ENCODE results near the gene STRADA.

STRADA gene, protein sequence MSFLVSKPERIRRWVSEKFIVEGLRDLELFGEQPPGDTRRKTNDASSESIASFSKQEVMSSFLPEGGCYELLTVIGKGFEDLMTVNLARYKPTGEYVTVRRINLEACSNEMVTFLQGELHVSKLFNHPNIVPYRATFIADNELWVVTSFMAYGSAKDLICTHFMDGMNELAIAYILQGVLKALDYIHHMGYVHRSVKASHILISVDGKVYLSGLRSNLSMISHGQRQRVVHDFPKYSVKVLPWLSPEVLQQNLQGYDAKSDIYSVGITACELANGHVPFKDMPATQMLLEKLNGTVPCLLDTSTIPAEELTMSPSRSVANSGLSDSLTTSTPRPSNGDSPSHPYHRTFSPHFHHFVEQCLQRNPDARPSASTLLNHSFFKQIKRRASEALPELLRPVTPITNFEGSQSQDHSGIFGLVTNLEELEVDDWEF

DNA sequence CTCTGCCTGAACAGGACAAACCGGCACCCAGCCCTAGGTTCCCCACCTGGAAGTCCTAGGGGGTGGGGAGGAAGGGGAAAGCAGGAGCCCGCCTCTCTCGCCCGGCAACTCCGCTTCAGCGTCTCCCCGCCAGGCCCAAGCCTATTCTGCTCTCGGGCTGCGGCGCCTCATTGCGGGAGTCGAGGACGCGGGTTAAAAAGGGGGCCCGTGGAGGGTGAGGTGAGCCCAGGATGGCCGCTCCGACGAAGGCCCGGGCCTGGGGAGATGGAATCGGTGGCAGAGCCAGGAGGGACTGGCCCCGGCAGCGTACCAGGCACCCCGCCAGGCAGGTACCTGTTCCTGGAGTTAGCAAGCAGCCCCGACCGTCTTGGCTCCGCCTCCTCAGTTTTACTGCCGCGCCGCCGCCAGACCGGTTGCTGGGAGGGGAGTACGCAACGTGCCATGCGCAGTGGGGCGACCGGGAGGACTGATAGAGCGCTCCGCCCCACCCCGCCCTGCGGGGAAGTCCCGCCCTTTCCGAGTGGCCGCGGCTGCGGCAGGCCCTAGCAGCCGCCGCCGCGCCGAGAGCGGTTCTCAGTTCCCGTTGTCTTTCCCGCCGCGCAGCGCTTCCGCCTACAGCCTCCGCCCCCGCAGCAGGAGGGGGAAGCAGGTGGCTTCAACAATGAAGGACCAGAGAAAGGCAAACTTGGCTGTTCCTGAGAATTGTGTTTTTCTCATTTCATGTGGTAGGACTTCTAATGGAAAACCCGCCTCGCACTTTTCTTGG lies at the start of gene STRADA:
STRADA (minus strand) TSS at position 392 of the 766 bp plus-strand sequence. CDS start 13,430 bp downstream, outside the sequence.
- DNase-seq (ENCODE audit: low read depth in 2 of 2), result peak; percentile 97 to 99

GRCh38 chr17:63790057-63790456 lies 48.5 kb upstream of the STRADA start:
- no peak for DNase-seq (ENCODE audit: low read depth in 2 of 2)

DNA sequence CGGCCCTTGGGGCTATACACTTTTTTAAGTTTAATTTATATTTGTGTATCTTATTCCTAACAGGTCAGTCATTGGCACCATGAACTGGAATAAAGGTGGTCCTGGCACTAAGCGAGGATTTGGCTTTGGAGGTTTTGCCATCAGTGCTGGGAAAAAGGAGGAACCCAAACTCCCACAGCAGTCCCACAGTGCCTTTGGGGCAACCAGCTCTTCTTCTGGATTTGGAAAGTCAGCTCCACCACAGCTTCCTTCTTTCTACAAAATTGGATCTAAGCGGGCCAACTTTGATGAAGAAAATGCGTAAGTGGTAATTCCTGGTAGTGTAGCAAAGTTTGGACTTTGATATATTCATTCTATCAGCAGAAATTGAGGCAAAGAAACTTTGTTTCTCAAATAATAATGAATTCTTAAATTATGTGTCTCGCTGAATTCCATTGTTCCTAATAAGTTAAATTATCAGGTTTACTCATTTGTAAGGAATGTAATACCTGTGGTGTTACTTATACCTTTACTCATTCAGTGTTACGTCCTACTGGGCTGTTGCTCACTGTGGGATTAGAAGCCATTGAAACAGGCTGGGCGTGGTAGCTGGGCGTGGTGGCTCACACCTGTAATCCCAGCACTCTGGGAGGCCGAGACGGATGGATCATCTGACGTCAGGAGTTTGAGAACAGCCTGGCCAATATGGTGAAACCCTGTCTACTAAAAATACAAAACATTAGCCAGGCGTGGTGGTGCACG lies 45.5 kb upstream of the STRADA start:
- no peak for DNase-seq (ENCODE audit: low read depth in 2 of 2)

- no peak for DNase-seq (ENCODE audit: low read depth in 2 of 2)
Measured at GRCh38 chr17:63786117-63786516, 44.5 kb upstream of the STRADA start.

- no peak for DNase-seq (ENCODE audit: low read depth in 2 of 2)
Measured at GRCh38 chr17:63785556-63785955, 44.0 kb upstream of the STRADA start.

DNA sequence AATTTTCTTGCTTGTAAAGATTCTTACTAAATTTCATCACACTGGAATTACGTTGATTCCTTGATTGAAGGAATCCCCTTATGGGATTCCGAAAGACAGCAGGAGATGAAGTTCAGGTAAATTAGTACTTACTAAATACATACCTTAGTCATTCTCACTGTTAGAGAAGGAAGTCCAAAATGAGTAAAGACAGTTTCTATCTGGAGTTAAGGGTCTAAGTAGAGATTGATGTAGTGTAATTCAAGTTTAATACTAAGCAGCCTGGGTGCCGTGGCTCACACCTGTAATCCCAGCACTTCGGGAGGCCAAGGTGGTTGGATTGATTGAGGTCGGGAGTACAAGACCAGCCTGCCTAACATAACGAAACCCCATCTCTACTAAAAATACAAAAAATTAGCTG lies 41.9 kb upstream of the STRADA start:
- no peak for DNase-seq (ENCODE audit: low read depth in 2 of 2)

DNA sequence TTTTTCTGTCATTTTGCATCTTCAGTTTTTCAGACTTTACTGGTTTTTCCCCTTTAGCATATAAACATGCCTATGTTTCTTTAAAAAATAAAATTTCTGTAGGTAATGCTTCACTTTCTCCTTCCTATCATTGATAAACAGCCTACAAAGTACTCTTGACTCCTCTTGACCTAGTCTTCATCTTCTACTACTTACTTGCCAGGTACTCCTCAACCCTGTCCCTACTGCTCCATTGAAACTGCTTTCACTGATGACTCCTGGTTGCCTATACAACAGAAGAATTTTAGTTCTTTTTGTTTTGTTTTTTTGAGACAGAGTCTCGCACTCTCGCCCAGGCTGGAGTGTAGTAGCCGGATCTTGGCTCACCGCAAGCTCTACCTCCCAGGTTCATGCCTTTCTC lies 39.3 kb upstream of the STRADA start:
- DNase-seq (ENCODE audit: low read depth in 2 of 2), result no peak

DNA sequence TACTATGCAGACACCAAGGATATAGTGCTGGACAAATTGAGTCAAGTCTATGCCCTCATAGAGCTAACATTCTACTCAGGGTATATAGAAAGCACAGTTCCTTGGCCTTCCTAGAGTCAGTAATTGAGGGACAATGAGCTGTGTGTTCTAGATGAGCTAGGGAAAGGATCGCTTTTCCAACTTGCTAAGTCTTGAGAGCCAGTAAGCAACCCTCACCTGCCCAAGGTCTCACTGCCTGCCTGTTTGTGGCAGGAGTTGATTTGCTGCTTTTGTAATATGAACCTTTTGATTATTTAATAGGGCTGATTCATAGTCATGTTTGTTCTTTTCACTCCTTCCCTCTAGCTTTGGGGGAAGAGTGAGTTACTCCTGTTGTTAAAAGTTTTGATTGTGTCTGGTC lies 38.9 kb upstream of the STRADA start:
- no peak for DNase-seq (ENCODE audit: low read depth in 2 of 2)

DNA sequence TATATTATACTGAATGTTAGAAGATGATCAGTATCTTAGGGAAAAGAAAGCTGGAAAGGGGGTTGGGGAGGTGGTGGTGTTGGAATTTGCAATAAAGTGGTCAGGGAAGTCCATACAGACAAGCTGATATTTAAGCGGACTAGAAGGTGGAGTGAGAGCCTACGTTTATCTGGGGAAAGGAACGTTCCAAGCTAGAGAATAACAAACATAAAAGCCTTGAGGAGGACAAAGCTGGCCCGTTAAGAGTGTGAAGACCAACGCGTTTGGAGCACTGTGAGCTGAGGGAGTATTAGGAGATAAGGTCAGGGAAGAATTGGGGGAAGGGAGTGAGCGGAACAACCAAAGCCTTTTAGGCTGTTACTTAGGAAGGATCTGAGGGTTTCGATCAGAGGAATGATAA lies 33.8 kb upstream of the STRADA start:
- DNase-seq (ENCODE audit: low read depth in 2 of 2), result no peak

DNA sequence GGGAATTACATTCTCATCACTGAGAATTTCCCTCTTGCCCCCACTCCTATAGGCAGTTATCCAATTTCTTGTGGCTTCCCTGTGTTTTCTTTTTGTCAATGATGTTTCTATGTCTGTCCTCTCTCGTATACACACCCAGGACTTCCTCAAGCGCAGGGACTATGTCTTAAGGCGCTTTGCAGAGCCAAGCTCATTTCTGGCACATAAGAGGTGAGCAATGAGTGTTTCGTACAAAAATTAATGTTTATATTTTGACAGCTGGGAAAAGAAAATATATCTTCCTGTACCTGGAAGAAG lies 33.3 kb upstream of the STRADA start:
- DNase-seq (ENCODE audit: low read depth in 2 of 2), result no peak

DNA sequence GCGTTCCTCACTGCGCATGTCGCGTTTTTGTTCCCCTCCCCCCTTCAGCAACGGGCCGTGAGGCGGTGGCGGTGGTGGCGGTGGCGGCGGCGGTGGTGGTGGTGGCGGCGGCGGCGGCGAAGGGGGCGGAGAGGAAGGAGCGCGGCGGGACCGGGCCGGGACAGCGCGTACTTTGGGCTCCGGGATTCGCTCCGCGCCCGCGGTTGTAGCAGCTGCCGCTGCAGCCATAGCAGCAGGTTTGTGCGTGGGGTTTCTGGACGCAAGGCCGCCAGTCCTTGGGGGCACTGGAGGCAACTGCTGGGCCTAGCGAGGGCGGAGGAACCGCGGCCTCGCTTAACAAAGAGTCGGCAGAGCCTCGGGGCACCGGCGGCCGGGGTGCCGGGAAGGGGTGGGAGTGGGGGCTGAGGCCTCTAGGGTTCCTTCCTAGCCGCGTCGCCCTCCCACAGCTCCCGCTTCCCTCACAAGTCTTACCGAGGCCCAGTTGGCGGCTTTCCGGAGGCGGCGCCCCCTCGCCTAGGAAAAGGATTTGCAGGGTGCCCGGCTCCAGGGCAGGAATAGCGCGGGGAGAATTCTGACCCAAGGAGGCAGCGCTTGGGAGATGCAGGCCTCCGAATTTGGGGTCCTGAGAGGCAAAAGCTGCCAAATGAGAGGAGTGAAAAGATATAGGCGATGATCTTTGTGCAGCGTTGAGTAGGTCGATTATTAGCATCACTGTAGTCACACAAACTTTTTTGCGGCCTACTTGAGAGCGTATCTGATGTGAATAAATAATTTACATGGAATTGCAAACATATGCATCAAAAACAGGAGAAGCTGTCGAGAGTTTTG lies 32.8 kb upstream of the STRADA start, which contains the start of gene DDX42:
DDX42 (plus strand) TSS at position 30 of the 828 bp plus-strand sequence. CDS start 12,880 bp downstream, outside the sequence.
- DNase-seq (ENCODE audit: low read depth in 2 of 2), result peak in 1 of 2 donors; percentile 84

GRCh38 chr17:63773272-63774140 lies 31.9 kb upstream of the STRADA start, which contains the start of gene CCDC47:
TSS of gene CCDC47 (minus strand) at chr17:63773597. CDS start at chr17:63766175, 7,422 bp downstream.
- peak; percentile 92 to 96 for DNase-seq (ENCODE audit: low read depth in 2 of 2)

GRCh38 chr17:63772801-63773271 lies 31.2 kb upstream of the STRADA start:
- DNase-seq (ENCODE audit: low read depth in 2 of 2), result no peak

- DNase-seq (ENCODE audit: low read depth in 2 of 2), result no peak
Measured at GRCh38 chr17:63768433-63768832, 26.8 kb upstream of the STRADA start.

DNA sequence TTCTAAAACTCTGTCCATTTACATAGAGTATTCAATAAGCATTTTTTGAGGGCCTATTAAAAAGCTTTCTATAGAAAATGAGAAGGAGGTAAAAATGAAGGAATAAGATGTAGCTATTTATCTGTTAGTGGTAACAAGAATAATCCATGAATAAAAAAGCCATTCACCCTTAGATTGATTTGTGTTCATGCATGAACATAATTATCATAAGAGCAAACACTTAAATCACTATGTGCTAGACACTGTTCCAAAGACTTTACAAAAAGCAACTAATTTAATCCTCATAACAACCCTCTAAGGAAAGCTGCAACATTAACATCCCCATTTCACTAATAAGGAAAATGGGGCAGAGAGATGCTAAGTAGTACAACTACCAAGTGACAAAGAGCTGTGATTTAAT lies 25.2 kb upstream of the STRADA start:
- no peak for DNase-seq (ENCODE audit: low read depth in 2 of 2)

- no peak for DNase-seq (ENCODE audit: low read depth in 2 of 2)
Measured at GRCh38 chr17:63764716-63765115, 23.1 kb upstream of the STRADA start.

GRCh38 chr17:63762161-63763078 lies 20.8 kb upstream of the STRADA start:
- no peak for DNase-seq (ENCODE audit: low read depth in 2 of 2)

DNA sequence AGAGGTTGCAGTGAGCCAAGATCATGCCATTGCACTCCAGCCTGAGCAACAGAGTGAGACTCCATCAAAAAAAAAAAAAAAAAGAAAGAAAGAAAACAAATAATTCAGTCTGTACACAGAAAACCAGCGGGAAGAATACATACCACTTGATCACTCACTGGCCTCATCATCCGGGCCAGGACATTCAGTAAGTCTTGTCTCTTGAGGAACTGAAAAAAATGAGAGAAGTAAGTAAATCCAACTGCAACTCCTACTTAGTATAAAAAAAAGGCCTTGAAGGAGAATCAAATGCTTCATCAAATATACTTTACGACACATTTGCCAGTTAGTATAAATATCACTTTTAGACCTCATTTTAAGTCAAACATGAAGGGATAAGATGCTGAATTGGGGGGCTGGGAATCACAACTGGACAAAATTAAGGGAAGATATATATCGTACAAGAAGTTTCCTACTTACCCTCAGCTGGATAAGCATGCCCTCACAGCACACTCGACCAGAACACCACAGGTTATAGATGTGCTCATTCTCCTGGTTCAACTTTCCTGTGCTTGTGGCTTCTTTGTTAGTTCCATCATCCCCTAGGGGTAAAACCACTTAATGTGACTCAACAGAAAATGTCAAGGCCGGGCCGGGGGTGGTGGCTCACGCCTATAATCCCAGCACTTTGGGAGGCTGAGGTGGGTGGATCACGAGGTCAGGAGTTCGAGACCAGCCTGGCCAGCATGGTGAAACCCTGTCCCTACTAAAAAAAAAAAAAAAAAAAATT lies 19.4 kb upstream of the STRADA start:
- DNase-seq (ENCODE audit: low read depth in 2 of 2), result no peak
